ENCODE measurements around the gene VAC14. TPM values are rescaled to one million over a fixed set of nuclear protein-coding genes. Genes with fewer than 3 reads are reported as not detected.

VAC14 gene
- total RNA-seq, 1 donor from 2014 or later: 75.1 TPM

GRCh38 chr16:70805380-70805779 lies 4.4 kb upstream of the VAC14 start:
- Histone ChIP-seq H3K27ac (no peak overlapping the region), H3K27me3 (no peaks in the 10 kb centered on the region), H3K9me3 (no peaks in the 10 kb centered on the region), H3K4me1 (peaks cover 2 to 3% of the 10 kb centered on the region in 2 donors), H3K36me3 (no peaks in the 10 kb centered on the region), H3K4me3 (no peak overlapping the region)
- DNase-seq (ENCODE audit: low spot score in 2 of 2): no peak
- intact Hi-C loops (cut with DNase I): loop anchor here (10.0 kb wide), 1 partner anchor 659 kb away; the partner anchor contains the start of gene ZNF23
- TF ChIP-seq CTCF (IDR thresholded peaks at IDR 0.05): no peak

- no peaks in the 10 kb centered on the region for H3K36me3 ChIP-seq
- H3K27me3 ChIP-seq: no peaks in the 10 kb centered on the region
- intact Hi-C loops (cut with DNase I): loop anchor here (10.0 kb wide), 1 partner anchor 660 kb away; the partner anchor contains the start of gene ZNF23
- H3K4me1 ChIP-seq: peaks cover 7 to 9% of the 10 kb centered on the region in 2 donors
- no peak overlapping the region for H3K27ac ChIP-seq
- no peak overlapping the region for H3K4me3 ChIP-seq
- H3K9me3 ChIP-seq: no peaks in the 10 kb centered on the region
- TF ChIP-seq CTCF (IDR thresholded peaks at IDR 0.05): no peak
- no peak for DNase-seq (ENCODE audit: low spot score in 2 of 2)
Measured at GRCh38 chr16:70804734-70805169, 3.8 kb upstream of the VAC14 start.

GRCh38 chr16:70804153-70804733 lies 3.3 kb upstream of the VAC14 start:
- H3K27me3 ChIP-seq: no peaks in the 10 kb centered on the region
- peaks cover 9 to 10% of the 10 kb centered on the region in 2 donors for H3K4me1 ChIP-seq
- DNase-seq (ENCODE audit: low spot score in 2 of 2): no peak
- TF ChIP-seq CTCF (IDR thresholded peaks at IDR 0.05): no peak
- no peaks in the 10 kb centered on the region for H3K9me3 ChIP-seq
- no peak overlapping the region for H3K27ac ChIP-seq
- H3K4me3 ChIP-seq: no peak overlapping the region
- no peaks in the 10 kb centered on the region for H3K36me3 ChIP-seq
- intact Hi-C loops (cut with DNase I): loop anchor here (10.0 kb wide), 1 partner anchor 661 kb away; the partner anchor contains the start of gene ZNF23

- H3K27me3 ChIP-seq: no peaks in the 10 kb centered on the region
- peaks cover 9 to 10% of the 10 kb centered on the region in 2 donors for H3K4me1 ChIP-seq
- no peak overlapping the region for H3K4me3 ChIP-seq
- TF ChIP-seq CTCF (IDR thresholded peaks at IDR 0.05): no peak
- no peak overlapping the region for H3K27ac ChIP-seq
- DNase-seq (ENCODE audit: low spot score in 2 of 2): no peak
- H3K9me3 ChIP-seq: no peaks in the 10 kb centered on the region
- H3K36me3 ChIP-seq: no peaks in the 10 kb centered on the region
- intact Hi-C loops (cut with DNase I): loop anchor here (10.0 kb wide), 1 partner anchor 661 kb away; the partner anchor contains the start of gene ZNF23
Measured at GRCh38 chr16:70803319-70803718, 2.4 kb upstream of the VAC14 start.

- Histone ChIP-seq H3K9me3 (no peaks in the 10 kb centered on the region), H3K4me3 (peak overlapping the region in 1 of 2 donors; percentile 98), H3K4me1 (peaks cover 9 to 10% of the 10 kb centered on the region in 2 donors), H3K27me3 (no peaks in the 10 kb centered on the region), H3K27ac (no peak overlapping the region), H3K36me3 (no peaks in the 10 kb centered on the region)
- TF ChIP-seq CTCF (IDR thresholded peaks at IDR 0.05): no peak
- no peak for DNase-seq (ENCODE audit: low spot score in 2 of 2)
- intact Hi-C loops (cut with DNase I): loop anchor here (10.0 kb wide), 1 partner anchor 663 kb away; the partner anchor contains the start of gene ZNF23
Measured at GRCh38 chr16:70801611-70802010, 653 bp upstream of the VAC14 start.

Data from ascending aorta (tissue), 2 donors.